ENCODE data around the gene GNAQ.

GRCh38 chr9:77876091-77876490, 155.5 kb downstream of the GNAQ start:
- TF ChIP-seq POLR2A (IDR thresholded peaks at IDR 0.05; ENCODE audit: low read length) (no peak), CEBPB (IDR thresholded peaks at IDR 0.05) (no peak), EHMT2 (IDR thresholded peaks at IDR 0.05; ENCODE audit: low read depth) (no peak), FOXS1 (CRISPR knock-in tag; IDR thresholded peaks at IDR 0.05) (no peak), HDAC2 (IDR thresholded peaks at IDR 0.05) (no peak), CTCF (IDR thresholded peaks at IDR 0.05) (no peak), CBX8 (IDR thresholded peaks at IDR 0.05) (no peak), CHD2 (IDR thresholded peaks at IDR 0.05; ENCODE audit: low read length, partially characterized antibody) (no peak), EP300 (IDR thresholded peaks at IDR 0.05) (no peak), PBX3 (IDR thresholded peaks at IDR 0.05) (no peak), ELK1 (IDR thresholded peaks at IDR 0.05; ENCODE audit: low read depth, low read length) (no peak), KDM1A (IDR thresholded peaks at IDR 0.05; ENCODE audit: low read depth) (no peak), RFX5 (IDR thresholded peaks at IDR 0.05) (no peak), NR3C1 (IDR thresholded peaks at IDR 0.05) (no peak)
